NT2/D1 (cell line): ENCODE measurements around the gene DDX10.

Experiments used
- DNase-seq: peaks from one replicate; pipeline ENCODE4 v3.0.0-alpha.2; 2011; ENCODE audit warnings: low read depth, low spot score
- H3K27me3 ChIP-seq: 2 replicates; pipeline ENCODE4 v1.6.0; 2011; ENCODE audit warnings: mild to moderate bottlenecking; ENCODE audit not compliant: insufficient read length, insufficient read depth
- H3K36me3 ChIP-seq: 2 replicates; pipeline ENCODE4 v1.6.1; 2011; ENCODE audit warnings: mild to moderate bottlenecking, low read length, mixed read lengths; ENCODE audit not compliant: insufficient read depth, insufficient read length
- H3K4me1 ChIP-seq: 2 replicates; pipeline ENCODE4 v1.5.1; 2011; ENCODE audit not compliant: insufficient read depth, insufficient read length
- H3K4me3 ChIP-seq: 2 replicates; pipeline ENCODE4 v1.5.1; 2011; ENCODE audit warnings: low read depth; ENCODE audit not compliant: insufficient read length
- H3K9ac ChIP-seq: 2 replicates; pipeline ENCODE4 v1.6.0; 2011; ENCODE audit warnings: low read depth; ENCODE audit not compliant: insufficient read length
- H3K9me3 ChIP-seq: 2 replicates; pipeline ENCODE4 v1.5.1; 2011; ENCODE audit warnings: mild to moderate bottlenecking, low read length; ENCODE audit not compliant: insufficient read depth
- SUZ12 ChIP-seq: IDR thresholded peaks from 2 replicates; pipeline ENCODE4 v1.6.1; 2011; ENCODE audit not compliant: insufficient read length, insufficient read depth; ENCODE audit errors: extremely low read depth
- YY1 ChIP-seq: IDR thresholded peaks from 2 replicates; pipeline ENCODE4 v1.6.1; 2011; ENCODE audit not compliant: insufficient read length, insufficient read depth
- ZNF274 ChIP-seq: IDR thresholded peaks from 2 replicates; pipeline ENCODE4 v1.6.1; 2011; ENCODE audit warnings: mild to moderate bottlenecking, low read depth, low read length

Gene DDX10

DNA sequence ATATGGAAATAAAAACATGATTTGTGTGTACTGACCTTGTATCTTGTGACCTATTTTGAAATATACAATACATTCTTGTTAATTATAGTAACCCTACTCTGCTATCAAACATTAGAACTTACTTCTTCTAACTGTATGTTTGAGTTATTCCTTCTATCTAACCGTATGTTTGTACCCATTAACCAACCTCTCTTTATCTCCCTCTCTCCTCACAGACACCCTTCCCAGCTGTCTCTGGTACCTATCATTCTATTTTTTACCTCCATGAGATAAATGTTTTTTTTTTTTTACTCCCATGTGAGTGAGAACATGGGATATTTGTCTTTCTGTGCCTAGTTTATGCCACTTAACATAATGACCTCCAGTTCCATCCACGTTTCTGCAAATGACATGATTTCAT is 128.7 kb downstream of the DDX10 start:
- peaks cover 2% of the 10 kb centered on the region for H3K4me1 ChIP-seq
- no peak overlapping the region for H3K9ac ChIP-seq
- no peak for TF ChIP-seq SUZ12
- TF ChIP-seq ZNF274, result no peak
- TF ChIP-seq YY1, result no peak
- no peak overlapping the region for H3K4me3 ChIP-seq
- no peaks in the 10 kb centered on the region for H3K27me3 ChIP-seq
- H3K9me3 ChIP-seq, result no peaks in the 10 kb centered on the region
- no peaks in the 10 kb centered on the region for H3K36me3 ChIP-seq
- DNase-seq, result no peak

GRCh38 chr11:108796551-108796950 is 131.7 kb downstream of the DDX10 start:
- Histone ChIP-seq H3K4me1 (no peaks in the 10 kb centered on the region), H3K36me3 (no peaks in the 10 kb centered on the region)

DNA sequence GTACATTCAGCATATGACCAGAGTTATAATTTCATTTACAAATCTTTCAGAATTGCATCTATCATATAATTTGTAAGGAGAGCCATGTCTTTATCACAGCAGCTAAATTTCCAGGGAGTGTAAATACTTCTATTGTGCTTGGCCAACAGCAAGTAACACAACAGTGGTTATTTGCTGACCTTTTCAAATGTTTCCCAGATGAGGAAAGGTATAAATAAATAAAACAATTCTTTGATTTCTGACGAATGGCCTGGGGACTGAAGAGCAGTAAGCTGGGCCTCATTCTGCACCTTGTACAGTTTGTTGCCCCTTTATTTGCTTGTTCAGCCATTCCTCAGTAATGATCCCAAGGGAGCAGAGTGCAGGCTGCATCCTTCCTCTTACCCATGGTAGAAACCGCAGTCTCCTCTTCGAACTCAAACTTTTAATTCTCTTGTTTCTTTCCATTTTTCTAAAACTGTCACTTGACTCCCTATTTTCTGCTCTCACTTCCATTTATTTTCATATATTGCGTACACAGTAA is 132.8 kb downstream of the DDX10 start:
- Histone ChIP-seq H3K4me1 (no peaks in the 10 kb centered on the region), H3K9me3 (no peaks in the 10 kb centered on the region), H3K9ac (no peak overlapping the region), H3K36me3 (no peaks in the 10 kb centered on the region), H3K27me3 (no peaks in the 10 kb centered on the region), H3K4me3 (no peak overlapping the region)
- no peak for DNase-seq
- no peak for TF ChIP-seq ZNF274
- TF ChIP-seq YY1, result no peak
- no peak for TF ChIP-seq SUZ12

More at GRCh38 chr11:108796551-108796950, 131.7 kb downstream of the DDX10 start:
- TF ChIP-seq YY1 (no peak), SUZ12 (no peak), ZNF274 (no peak)
- Histone ChIP-seq H3K4me3 (no peak overlapping the region), H3K9me3 (no peaks in the 10 kb centered on the region), H3K27me3 (no peaks in the 10 kb centered on the region), H3K9ac (no peak overlapping the region)
- DNase-seq, result no peak

DNA sequence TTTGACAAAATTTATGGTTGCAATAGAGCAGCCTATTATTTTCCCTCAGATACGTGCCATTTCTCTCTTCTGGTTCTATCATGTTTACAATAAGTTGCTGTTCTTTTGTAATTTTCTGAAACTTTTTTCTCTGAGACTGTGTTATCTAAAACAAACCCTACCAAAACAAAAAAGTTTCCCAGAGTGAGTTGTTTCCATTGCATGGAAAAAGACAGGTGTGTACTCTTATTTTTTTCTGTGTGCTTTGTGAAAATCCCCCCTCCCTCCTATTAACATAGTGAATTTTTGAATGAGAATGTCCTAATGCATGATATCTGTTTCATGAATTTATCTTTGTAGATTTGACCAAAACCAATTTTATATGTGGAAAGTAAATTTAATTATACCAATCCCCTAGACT is 137.6 kb downstream of the DDX10 start:
- Histone ChIP-seq H3K27me3 (no peaks in the 10 kb centered on the region), H3K4me1 (no peaks in the 10 kb centered on the region), H3K9me3 (no peaks in the 10 kb centered on the region; the same call in 1 of the 2 replicates), H3K36me3 (no peaks in the 10 kb centered on the region), H3K9ac (no peak overlapping the region), H3K4me3 (no peak overlapping the region)
- TF ChIP-seq SUZ12, result no peak
- TF ChIP-seq YY1, result no peak
- no peak for TF ChIP-seq ZNF274
- no peak for DNase-seq

GRCh38 chr11:108803776-108804175 is 138.9 kb downstream of the DDX10 start:
- Histone ChIP-seq H3K9me3 (no peaks in the 10 kb centered on the region; the same call in 1 of the 2 replicates), H3K36me3 (no peaks in the 10 kb centered on the region), H3K9ac (no peak overlapping the region), H3K4me1 (no peaks in the 10 kb centered on the region), H3K27me3 (no peaks in the 10 kb centered on the region), H3K4me3 (no peak overlapping the region)
- TF ChIP-seq ZNF274 (no peak), YY1 (no peak), SUZ12 (no peak)
- no peak for DNase-seq

- H3K36me3 ChIP-seq, result no peaks in the 10 kb centered on the region
- TF ChIP-seq YY1, result no peak
- TF ChIP-seq SUZ12, result no peak
- no peak for TF ChIP-seq ZNF274
- H3K9ac ChIP-seq, result no peak overlapping the region
Observed at GRCh38 chr11:108804511-108804910, 139.6 kb downstream of the DDX10 start.

GRCh38 chr11:108805030-108805429 is 140.2 kb downstream of the DDX10 start:
- Histone ChIP-seq H3K4me3 (no peak overlapping the region), H3K9ac (no peak overlapping the region), H3K9me3 (no peaks in the 10 kb centered on the region; the same call in 1 of the 2 replicates), H3K36me3 (no peaks in the 10 kb centered on the region), H3K27me3 (no peaks in the 10 kb centered on the region), H3K4me1 (no peaks in the 10 kb centered on the region)
- TF ChIP-seq YY1 (no peak), SUZ12 (no peak), ZNF274 (no peak)
- DNase-seq, result no peak

More at GRCh38 chr11:108804511-108804910, 139.6 kb downstream of the DDX10 start:
- DNase-seq, result no peak
- Histone ChIP-seq H3K4me3 (no peak overlapping the region), H3K27me3 (no peaks in the 10 kb centered on the region), H3K4me1 (no peaks in the 10 kb centered on the region), H3K9me3 (no peaks in the 10 kb centered on the region; the same call in 1 of the 2 replicates)

GRCh38 chr11:108807262-108807661 is 142.4 kb downstream of the DDX10 start:
- Histone ChIP-seq H3K9ac (no peak overlapping the region), H3K4me3 (no peak overlapping the region), H3K9me3 (no peaks in the 10 kb centered on the region; the same call in 1 of the 2 replicates), H3K36me3 (no peaks in the 10 kb centered on the region), H3K27me3 (no peaks in the 10 kb centered on the region), H3K4me1 (no peaks in the 10 kb centered on the region)
- no peak for DNase-seq
- TF ChIP-seq YY1, result no peak
- no peak for TF ChIP-seq ZNF274
- TF ChIP-seq SUZ12, result no peak
